Liver (tissue), 9 donors: ENCODE measurements around the gene CBFA2T2. TPM values are rescaled to one million over a fixed set of nuclear protein-coding genes. Genes with fewer than 3 reads are reported as not detected.
A peak's percentile ranks its signal among the peaks of the same experiment; 100 is the strongest.
"Not testable (repeated sequence)": the region's sequence is repeated elsewhere in the genome, so short reads cannot be mapped to it uniquely, and the experiment has no call there.

Source experiments
- DNase-seq: peaks from one replicate; pipeline ENCODE4 v3.0.0-alpha.2; 2017; ENCODE audit warnings: low spot score
- H3K27ac ChIP-seq, 2 donors: one replicate each; pipeline ENCODE4 v1.7.0; 2013; ENCODE audit warnings: inconsistent platforms in 2 of 2, low read length in 2 of 2, control low read depth in 1 of 2, low read depth in 1 of 2, mild to moderate bottlenecking in 1 of 2
- H3K27me3 ChIP-seq, 4 donors: one replicate each; pipeline versions ENCODE4 v1.6.1 to v1.7.0; 2013; ENCODE audit warnings: low read length in 3 of 4, inconsistent platforms in 1 of 4, mild to moderate bottlenecking in 1 of 4, moderate library complexity in 1 of 4; ENCODE audit not compliant: control insufficient read depth in 4 of 4, insufficient read depth in 4 of 4
- H3K36me3 ChIP-seq, 4 donors: one replicate each; pipeline versions ENCODE4 v1.6.1 to v1.7.0; 2013; ENCODE audit warnings: low read length in 3 of 4, mild to moderate bottlenecking in 3 of 4, low read depth in 1 of 4, moderate library complexity in 1 of 4; ENCODE audit not compliant: control insufficient read depth in 4 of 4, insufficient read depth in 3 of 4
- H3K4me1 ChIP-seq, 4 donors: one replicate each; pipeline versions ENCODE4 v1.6.1 to v1.7.0; 2013; ENCODE audit warnings: low read length in 3 of 4, mild to moderate bottlenecking in 3 of 4, moderate library complexity in 1 of 4; ENCODE audit not compliant: control insufficient read depth in 4 of 4, insufficient read depth in 4 of 4
- H3K4me3 ChIP-seq, 3 donors: one replicate each; pipeline versions ENCODE4 v1.6.1 to v1.7.0; 2013; ENCODE audit warnings: low read length in 3 of 3, control low read depth in 1 of 3, low read depth in 1 of 3, mild to moderate bottlenecking in 1 of 3
- H3K9ac ChIP-seq, 2 donors: one replicate each; pipeline ENCODE4 v1.7.0; 2013; ENCODE audit warnings: low read length in 2 of 2, mild to moderate bottlenecking in 2 of 2, moderate library complexity in 2 of 2, control low read depth in 1 of 2, low read depth in 1 of 2
- H3K9me3 ChIP-seq, 4 donors: one replicate each; pipeline versions ENCODE4 v1.6.1 to v1.7.0; 2013; ENCODE audit warnings: low read length in 3 of 4; ENCODE audit not compliant: control insufficient read depth in 4 of 4
- EGR1 ChIP-seq, 2 donors: IDR thresholded peaks; 2 replicates each; pipeline ENCODE4 v1.6.1; 2016 to 2018; ENCODE audit warnings: antibody characterized with exemption in 2 of 2, low read depth in 2 of 2
- FOXA1 ChIP-seq: IDR thresholded peaks from 2 replicates; pipeline ENCODE4 v1.6.1; 2016; ENCODE audit warnings: antibody characterized with exemption
- FOXA2 ChIP-seq: IDR thresholded peaks from 2 replicates; pipeline ENCODE4 v1.6.1; 2016; ENCODE audit warnings: antibody characterized with exemption
- GABPA ChIP-seq, 2 donors: IDR thresholded peaks in 1 of 2; conservative IDR thresholded peaks in 1 of 2; 2 replicates each; pipeline ENCODE4 v1.6.1; 2016; ENCODE audit warnings: antibody characterized with exemption in 2 of 2, mild to moderate bottlenecking in 1 of 2, moderate library complexity in 1 of 2
- HNF4A ChIP-seq, 2 donors: conservative IDR thresholded peaks; 2 replicates each; pipeline ENCODE4 v1.6.1; 2016; ENCODE audit warnings: antibody characterized with exemption in 2 of 2, mild to moderate bottlenecking in 2 of 2
- HNF4G ChIP-seq: IDR thresholded peaks from 2 replicates; pipeline ENCODE4 v1.6.1; 2016; ENCODE audit warnings: antibody characterized with exemption
- JUND ChIP-seq, 2 donors: IDR thresholded peaks; 2 replicates each; pipeline ENCODE4 v1.6.1; 2016; ENCODE audit warnings: antibody characterized with exemption in 2 of 2
- NR2F2 ChIP-seq: IDR thresholded peaks from 2 replicates; pipeline ENCODE4 v1.6.1; 2016; ENCODE audit warnings: antibody characterized with exemption
- RAD21 ChIP-seq, 2 donors: IDR thresholded peaks; 2 replicates each; pipeline ENCODE4 v1.6.1; 2016; ENCODE audit warnings: antibody characterized with exemption in 2 of 2, mild to moderate bottlenecking in 2 of 2
- RXRA ChIP-seq, 2 donors: IDR thresholded peaks; 2 replicates each; pipeline ENCODE4 v1.6.1; 2017 to 2018; ENCODE audit warnings: antibody characterized with exemption in 2 of 2, mild to moderate bottlenecking in 1 of 2
- SP1 ChIP-seq: IDR thresholded peaks from 2 replicates; pipeline ENCODE4 v1.6.1; 2018; ENCODE audit warnings: antibody characterized with exemption, mild to moderate bottlenecking
- TAF1 ChIP-seq: conservative IDR thresholded peaks from 2 replicates; pipeline ENCODE4 v1.6.1; 2016; ENCODE audit warnings: antibody characterized with exemption, mild to moderate bottlenecking
- YY1 ChIP-seq: IDR thresholded peaks from 2 replicates; pipeline ENCODE4 v1.6.1; 2016; ENCODE audit warnings: antibody characterized with exemption, mild to moderate bottlenecking
- WGBS: extraction: QIAGEN DNeasy Blood & Tissue Kit; methylation state at CpG from one replicate; pipeline ENCODE4 v1.1.7; 2013; 5-methylcytosine and 5-hydroxymethylcytosine counted together
- polyA plus RNA-seq, 2 donors: library from polyadenylated mRNA; stranded (reverse) in 1 of 2; unstranded in 1 of 2; fragments of 200-250 nt in 1 of 2; fragments of >200 nt in 1 of 2; fragmentation: Nextera tagmentation in 1 of 2; extraction: Ambion mirVana in 1 of 2; gene quantifications; one replicate each; pipeline versions ENCODE4 v1.2.1 to v1.2.3, GENCODE V29; 2013 to 2015
- total RNA-seq, 2 donors: library from RNA; depleted of rRNA; stranded (reverse); fragments of >200 nt; gene quantifications; one replicate each; pipeline ENCODE4 v1.2.3, GENCODE V29; 2014
- TF ChIP-seq, protein P1 (sequence below): IDR thresholded peaks from 2 replicates; pipeline ENCODE4 v1.6.1; 2016; ENCODE audit warnings: antibody characterized with exemption, mild to moderate bottlenecking
- TF ChIP-seq, protein P2 (sequence below): IDR thresholded peaks from 2 replicates; pipeline ENCODE4 v1.6.1; 2016; ENCODE audit warnings: antibody characterized with exemption
- TF ChIP-seq, protein P3 (sequence below): fragments of 150-350 bp; IDR thresholded peaks from 2 replicates; pipeline ENCODE4 v1.5.1; 2017; ENCODE audit warnings: improper control_type of control experiment, low read depth, low read length; ENCODE audit not compliant: missing input control
- donor health status: healthy.
- donor health status: healthy.
- donor health status: healthy.
- donor health status: healthy.
- donor health status: healthy.

Gene CBFA2T2
- total and polyA plus RNA-seq, 4 donors = 2.0 to 5.5 (median 5.3) TPM

DNA sequence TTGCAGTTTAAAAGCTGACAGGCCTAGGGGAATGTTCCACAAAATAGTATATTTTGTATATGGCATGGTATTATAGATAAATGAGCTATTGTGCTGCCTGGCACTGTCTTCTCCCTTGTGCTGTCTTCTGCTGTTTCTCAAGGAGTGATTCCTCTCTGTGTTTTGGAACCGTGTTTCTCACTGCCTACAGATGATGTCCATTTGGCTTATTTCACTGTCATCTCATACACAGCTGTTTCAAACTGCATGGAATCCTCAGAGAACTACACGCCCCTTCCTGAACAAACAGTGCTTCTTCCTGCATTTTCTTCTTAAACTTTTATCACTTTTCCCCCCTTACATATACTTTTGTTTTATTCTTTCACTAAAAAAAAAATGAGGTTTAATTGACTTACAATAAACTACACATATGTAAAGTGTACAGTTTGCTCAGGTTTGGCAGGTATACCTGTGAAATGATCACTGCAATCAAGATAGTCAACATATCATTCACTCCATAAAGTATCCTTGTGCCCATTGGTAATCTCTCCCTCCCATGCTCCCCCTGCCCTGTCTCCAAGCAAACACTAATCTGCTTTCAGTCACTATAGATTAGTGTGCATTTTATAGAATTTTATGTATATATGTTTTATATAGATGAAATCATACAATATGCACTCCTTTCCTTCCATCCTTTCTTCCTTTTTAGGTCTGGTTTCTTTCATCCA is 43.0 kb downstream of the CBFA2T2 start (continued):
- TF ChIP-seq HNF4A (conservative IDR thresholded peaks at IDR 0.05) (no peak), JUND (IDR thresholded peaks at IDR 0.05) (no peak), RAD21 (IDR thresholded peaks at IDR 0.05) (no peak), EGR1 (IDR thresholded peaks at IDR 0.05; ENCODE audit: low read depth in 2 of 2) (no peak), FOXA2 (no peak)
- TF ChIP-seq, protein P1, sequence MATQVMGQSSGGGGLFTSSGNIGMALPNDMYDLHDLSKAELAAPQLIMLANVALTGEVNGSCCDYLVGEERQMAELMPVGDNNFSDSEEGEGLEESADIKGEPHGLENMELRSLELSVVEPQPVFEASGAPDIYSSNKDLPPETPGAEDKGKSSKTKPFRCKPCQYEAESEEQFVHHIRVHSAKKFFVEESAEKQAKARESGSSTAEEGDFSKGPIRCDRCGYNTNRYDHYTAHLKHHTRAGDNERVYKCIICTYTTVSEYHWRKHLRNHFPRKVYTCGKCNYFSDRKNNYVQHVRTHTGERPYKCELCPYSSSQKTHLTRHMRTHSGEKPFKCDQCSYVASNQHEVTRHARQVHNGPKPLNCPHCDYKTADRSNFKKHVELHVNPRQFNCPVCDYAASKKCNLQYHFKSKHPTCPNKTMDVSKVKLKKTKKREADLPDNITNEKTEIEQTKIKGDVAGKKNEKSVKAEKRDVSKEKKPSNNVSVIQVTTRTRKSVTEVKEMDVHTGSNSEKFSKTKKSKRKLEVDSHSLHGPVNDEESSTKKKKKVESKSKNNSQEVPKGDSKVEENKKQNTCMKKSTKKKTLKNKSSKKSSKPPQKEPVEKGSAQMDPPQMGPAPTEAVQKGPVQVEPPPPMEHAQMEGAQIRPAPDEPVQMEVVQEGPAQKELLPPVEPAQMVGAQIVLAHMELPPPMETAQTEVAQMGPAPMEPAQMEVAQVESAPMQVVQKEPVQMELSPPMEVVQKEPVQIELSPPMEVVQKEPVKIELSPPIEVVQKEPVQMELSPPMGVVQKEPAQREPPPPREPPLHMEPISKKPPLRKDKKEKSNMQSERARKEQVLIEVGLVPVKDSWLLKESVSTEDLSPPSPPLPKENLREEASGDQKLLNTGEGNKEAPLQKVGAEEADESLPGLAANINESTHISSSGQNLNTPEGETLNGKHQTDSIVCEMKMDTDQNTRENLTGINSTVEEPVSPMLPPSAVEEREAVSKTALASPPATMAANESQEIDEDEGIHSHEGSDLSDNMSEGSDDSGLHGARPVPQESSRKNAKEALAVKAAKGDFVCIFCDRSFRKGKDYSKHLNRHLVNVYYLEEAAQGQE = no peak

DNA sequence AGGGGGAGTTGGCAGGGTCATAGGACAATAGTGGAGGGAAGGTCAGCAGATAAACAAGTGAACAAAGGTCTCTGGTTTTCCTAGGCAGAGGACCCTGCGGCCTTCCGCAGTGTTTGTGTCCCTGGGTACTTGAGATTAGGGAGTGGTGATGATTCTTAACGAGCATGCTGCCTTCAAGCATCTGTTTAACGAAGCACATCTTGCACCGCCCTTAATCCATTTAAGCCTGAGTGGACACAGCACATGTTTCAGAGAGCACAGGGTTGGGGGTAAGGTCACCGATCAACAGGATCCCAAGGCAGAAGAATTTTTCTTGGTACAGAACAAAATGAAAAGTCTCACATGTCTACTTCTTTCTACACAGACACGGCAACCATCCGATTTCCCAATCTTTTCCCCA is 45.8 kb downstream of the CBFA2T2 start:
- not testable (repeated sequence) for H3K27ac ChIP-seq, H3K9me3 ChIP-seq, H3K27me3 ChIP-seq, H3K36me3 ChIP-seq, DNase-seq, H3K4me3 ChIP-seq, H3K9ac ChIP-seq
- H3K4me1 ChIP-seq = peaks cover 3 to 36% (median 24%) of the 10 kb centered on the region in 4 donors
- WGBS = 83% methylated on average over 6 of the region's 8 CpGs

DNA sequence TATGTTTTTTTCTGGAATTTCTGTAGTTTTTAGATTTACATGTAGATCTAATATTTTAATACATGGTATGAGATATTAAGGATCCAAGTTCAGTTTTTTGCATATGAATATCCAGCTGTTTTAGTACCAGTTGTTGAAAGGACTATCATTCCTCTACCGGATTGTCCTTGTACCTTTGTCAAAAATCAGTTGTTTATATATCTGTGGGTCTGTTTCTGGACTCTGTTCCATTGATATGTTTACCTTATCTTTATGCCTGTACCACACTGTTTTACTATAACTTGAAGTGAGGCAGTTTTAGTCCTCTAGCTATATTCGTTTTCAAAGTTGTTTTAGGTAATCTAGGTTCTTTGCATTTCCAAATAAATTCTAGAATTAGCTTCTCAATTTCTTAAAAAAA is 47.7 kb downstream of the CBFA2T2 start:
- 33% methylated on average over 2 of the region's 2 CpGs for WGBS
- H3K9ac ChIP-seq = peak overlapping the region in 1 of 2 donors; percentile 39
- H3K36me3 ChIP-seq = no peaks in the 10 kb centered on the region
- no peak for DNase-seq
- H3K27me3 ChIP-seq = no peaks in the 10 kb centered on the region
- no peaks in the 10 kb centered on the region for H3K9me3 ChIP-seq
- peaks cover 1 to 26% (median 16%) of the 10 kb centered on the region in 4 donors for H3K4me1 ChIP-seq
- TF ChIP-seq HNF4A (conservative IDR thresholded peaks at IDR 0.05) (peak; percentile 43 to 45), GABPA (IDR thresholded peaks at IDR 0.05 in 1 of 2, conservative IDR thresholded peaks at IDR 0.05 in 1 of 2) (no peak), FOXA1 (no peak)
- TF ChIP-seq, protein P2, sequence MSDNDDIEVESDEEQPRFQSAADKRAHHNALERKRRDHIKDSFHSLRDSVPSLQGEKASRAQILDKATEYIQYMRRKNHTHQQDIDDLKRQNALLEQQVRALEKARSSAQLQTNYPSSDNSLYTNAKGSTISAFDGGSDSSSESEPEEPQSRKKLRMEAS = no peak
- no peak overlapping the region for H3K4me3 ChIP-seq
- H3K27ac ChIP-seq = no peak overlapping the region

DNA sequence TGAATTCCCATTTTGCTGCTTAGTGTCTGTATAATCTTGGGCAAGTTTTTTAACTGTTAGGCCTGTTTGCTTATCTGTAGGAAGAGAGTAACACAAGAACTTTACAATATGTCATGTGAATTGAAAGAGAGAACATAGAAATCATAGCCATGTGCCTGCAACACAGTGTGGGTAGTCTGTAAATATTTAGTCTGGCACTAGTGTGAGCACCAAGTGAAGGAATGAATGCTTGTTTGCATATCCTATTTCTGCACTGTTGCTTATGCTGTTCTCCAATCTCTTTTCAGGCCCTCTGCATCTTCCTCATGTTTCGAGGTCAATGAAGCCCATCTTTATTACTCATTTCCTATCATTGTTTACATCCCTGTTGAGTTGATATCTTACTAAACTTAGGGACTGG is 49.2 kb downstream of the CBFA2T2 start:
- no peak overlapping the region for H3K4me3 ChIP-seq
- WGBS = 58% methylated on average over 1 of the region's 1 CpG
- no peaks in the 10 kb centered on the region for H3K36me3 ChIP-seq
- no peaks in the 10 kb centered on the region for H3K27me3 ChIP-seq
- peak overlapping the region in 1 of 2 donors; percentile 27 for H3K9ac ChIP-seq
- no peak for DNase-seq
- no peaks in the 10 kb centered on the region for H3K9me3 ChIP-seq
- peak overlapping the region; percentile 47 to 57 for H3K27ac ChIP-seq
- H3K4me1 ChIP-seq = peaks cover 1 to 26% (median 16%) of the 10 kb centered on the region in 4 donors
- peak; percentile 56 for TF ChIP-seq FOXA2
- TF ChIP-seq, protein P1 = no peak
- TF ChIP-seq, protein P3, sequence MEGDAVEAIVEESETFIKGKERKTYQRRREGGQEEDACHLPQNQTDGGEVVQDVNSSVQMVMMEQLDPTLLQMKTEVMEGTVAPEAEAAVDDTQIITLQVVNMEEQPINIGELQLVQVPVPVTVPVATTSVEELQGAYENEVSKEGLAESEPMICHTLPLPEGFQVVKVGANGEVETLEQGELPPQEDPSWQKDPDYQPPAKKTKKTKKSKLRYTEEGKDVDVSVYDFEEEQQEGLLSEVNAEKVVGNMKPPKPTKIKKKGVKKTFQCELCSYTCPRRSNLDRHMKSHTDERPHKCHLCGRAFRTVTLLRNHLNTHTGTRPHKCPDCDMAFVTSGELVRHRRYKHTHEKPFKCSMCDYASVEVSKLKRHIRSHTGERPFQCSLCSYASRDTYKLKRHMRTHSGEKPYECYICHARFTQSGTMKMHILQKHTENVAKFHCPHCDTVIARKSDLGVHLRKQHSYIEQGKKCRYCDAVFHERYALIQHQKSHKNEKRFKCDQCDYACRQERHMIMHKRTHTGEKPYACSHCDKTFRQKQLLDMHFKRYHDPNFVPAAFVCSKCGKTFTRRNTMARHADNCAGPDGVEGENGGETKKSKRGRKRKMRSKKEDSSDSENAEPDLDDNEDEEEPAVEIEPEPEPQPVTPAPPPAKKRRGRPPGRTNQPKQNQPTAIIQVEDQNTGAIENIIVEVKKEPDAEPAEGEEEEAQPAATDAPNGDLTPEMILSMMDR = no peak
- no peak for TF ChIP-seq HNF4G
- TF ChIP-seq JUND (IDR thresholded peaks at IDR 0.05) = peak in 1 of 2 donors; percentile 8
- peak; percentile 15 for TF ChIP-seq YY1
- TF ChIP-seq RXRA (IDR thresholded peaks at IDR 0.05) = peak in 1 of 2 donors; percentile 47
- TF ChIP-seq RAD21 (IDR thresholded peaks at IDR 0.05) = peak in 1 of 2 donors; percentile 13
- no peak for TF ChIP-seq TAF1
- TF ChIP-seq, protein P2 = peak; percentile 56
- TF ChIP-seq SP1 = no peak
- peak in 1 of 2 donors; percentile 31 for TF ChIP-seq HNF4A (conservative IDR thresholded peaks at IDR 0.05)
- no peak for TF ChIP-seq NR2F2
- TF ChIP-seq FOXA1 = no peak
